Stimulated activated CD8-positive, alpha-beta memory T cell treated with anti-CD3 and anti-CD28 coated beads, Interleukin-7, amount 100 ng/mL, for 4 hours (primary cell): ENCODE results near the gene PPARA.

Source experiments
- DNase-seq, 2 donors: peaks; one replicate each; pipeline ENCODE4 v3.0.0-alpha.2; 2020; ENCODE audit warnings: low read depth in 2 of 2

The PPARA gene

GRCh38 chr22:46113910-46114517 lies 36.3 kb upstream of the PPARA start:
- DNase-seq: no peak

GRCh38 chr22:46114518-46115387 lies 35.6 kb upstream of the PPARA start:
- DNase-seq: no peak

- DNase-seq: no peak
Measured at GRCh38 chr22:46115388-46115678, 35.0 kb upstream of the PPARA start.

GRCh38 chr22:46115755-46116490 lies 34.4 kb upstream of the PPARA start:
- no peak for DNase-seq

- peak; percentile 68 to 73 for DNase-seq
Measured at GRCh38 chr22:46116491-46116958, 33.8 kb upstream of the PPARA start.

- no peak for DNase-seq
Measured at GRCh38 chr22:46117206-46118199, 32.8 kb upstream of the PPARA start.

- no peak for DNase-seq
Measured at GRCh38 chr22:46119093-46119728, 31.1 kb upstream of the PPARA start.

- DNase-seq: no peak
Measured at GRCh38 chr22:46119729-46120419, 30.5 kb upstream of the PPARA start.

GRCh38 chr22:46120420-46120737 lies 29.9 kb upstream of the PPARA start:
- DNase-seq: no peak

GRCh38 chr22:46121079-46121478 lies 29.2 kb upstream of the PPARA start:
- DNase-seq: no peak

- DNase-seq: no peak
Measured at GRCh38 chr22:46121523-46122287, 28.6 kb upstream of the PPARA start.

GRCh38 chr22:46122511-46122971 lies 27.8 kb upstream of the PPARA start:
- DNase-seq: peak; percentile 32

- DNase-seq: no peak
Measured at GRCh38 chr22:46122980-46123693, 27.2 kb upstream of the PPARA start.

- no peak for DNase-seq
Measured at GRCh38 chr22:46123694-46124382, 26.5 kb upstream of the PPARA start.

- DNase-seq: no peak
Measured at GRCh38 chr22:46124383-46125144, 25.8 kb upstream of the PPARA start.

- DNase-seq: no peak
Measured at GRCh38 chr22:46125311-46125710, 25.0 kb upstream of the PPARA start.
